Activated CD8-positive, alpha-beta T cell treated with anti-CD3 and anti-CD28 coated beads for 36 hours (primary cell): ENCODE results near the gene SLC16A7. TPM values are rescaled to one million over a fixed set of nuclear protein-coding genes. Genes with fewer than 3 reads are reported as not detected.

ENCODE experiments used
- ATAC-seq: fragments of 200-7000 bp; cut with Tn5 transposase; one replicate; pipeline ENCODE4 v1.10.0; 2021; ENCODE audit warnings: mild to moderate bottlenecking, moderate library complexity
- CTCF ChIA-PET: fragments of 350-600 bp; sonication (Branson Sonifier 250); formaldehyde crosslinking; loops from one replicate; lab custom pipeline; 2021; ENCODE audit warnings: antibody characterized with exemption; lab: Charles Lee
- POLR2A ChIA-PET: fragments of 350-600 bp; sonication (Branson Sonifier 250); formaldehyde crosslinking; loops from one replicate; lab custom pipeline; 2021; ENCODE audit warnings: antibody characterized with exemption; lab: Charles Lee
- DNase-seq: peaks from one replicate; pipeline ENCODE4 v3.0.0-alpha.2; 2020
- H3K27ac Mint-ChIP-seq: one replicate; pipeline ENCODE4 v1.8.0; 2021; ENCODE audit warnings: mild to moderate bottlenecking, mixed read lengths
- H3K27me3 Mint-ChIP-seq: one replicate; pipeline ENCODE4 v1.8.0; 2021; ENCODE audit warnings: mixed read lengths
- H3K36me3 Mint-ChIP-seq: one replicate; pipeline ENCODE4 v1.8.0; 2021; ENCODE audit warnings: low read depth, mixed read lengths
- H3K4me1 Mint-ChIP-seq: one replicate; pipeline ENCODE4 v1.8.0; 2021; ENCODE audit warnings: low read depth, mixed read lengths
- H3K4me3 Mint-ChIP-seq: one replicate; pipeline ENCODE4 v1.8.0; 2021; ENCODE audit warnings: mild to moderate bottlenecking, moderate library complexity, mixed read lengths
- H3K9me3 Mint-ChIP-seq: one replicate; pipeline ENCODE4 v1.8.0; 2021; ENCODE audit warnings: mixed read lengths
- CTCF ChIP-seq: fragments of 200-600 bp; IDR thresholded peaks from one replicate; pipeline ENCODE4 v1.8.0; 2022; ENCODE audit warnings: antibody characterized with exemption, mild to moderate bottlenecking
- intact Hi-C: fragments of 100-400 bp; cut with micrococcal nuclease; formaldehyde crosslinking; loops from one replicate; pipeline ENCODE4 v1.10.0; 2022
- total RNA-seq, 2 experiments: library from RNA; stranded (reverse); gene quantifications; one replicate each; pipeline ENCODE4 v1.2.3, GENCODE V29; 2021

SLC16A7 gene
- total RNA-seq, 2 experiments from 2014 or later = 21.0 to 21.4 TPM

GRCh38 chr12:59700153-59700450, 104.3 kb downstream of the SLC16A7 start:
- H3K27me3 Mint-ChIP-seq = no peaks in the 10 kb centered on the region
- H3K27ac Mint-ChIP-seq = no peak overlapping the region
- H3K36me3 Mint-ChIP-seq = peaks cover 8% of the 10 kb centered on the region
- intact Hi-C loops = no loop called here
- no peak overlapping the region for H3K4me3 Mint-ChIP-seq
- H3K4me1 Mint-ChIP-seq = peaks cover 16% of the 10 kb centered on the region
- no peak for ATAC-seq
- POLR2A ChIA-PET = no interaction called here
- TF ChIP-seq CTCF = no peak
- DNase-seq = no peak
- no peaks in the 10 kb centered on the region for H3K9me3 Mint-ChIP-seq
- CTCF ChIA-PET = no interaction called here

- CTCF ChIA-PET = no interaction called here
- H3K4me3 Mint-ChIP-seq = no peak overlapping the region
- no peak for ATAC-seq
These were observed 112.2 kb downstream of the SLC16A7 start for GRCh38 chr12:59708064-59708463.

GRCh38 chr12:59708484-59708883, 112.7 kb downstream of the SLC16A7 start:
- Mint-ChIP-seq H3K27ac (no peak overlapping the region), H3K4me1 (peaks cover 7% of the 10 kb centered on the region), H3K4me3 (no peak overlapping the region), H3K27me3 (no peaks in the 10 kb centered on the region), H3K9me3 (no peaks in the 10 kb centered on the region), H3K36me3 (peaks cover 28% of the 10 kb centered on the region)
- ATAC-seq = no peak
- intact Hi-C loops = no loop called here
- TF ChIP-seq CTCF = no peak
- ChIA-PET POLR2A (no interaction called here), CTCF (no interaction called here)
- DNase-seq = no peak

More at GRCh38 chr12:59708064-59708463, 112.2 kb downstream of the SLC16A7 start:
- Mint-ChIP-seq H3K9me3 (no peaks in the 10 kb centered on the region), H3K27me3 (no peaks in the 10 kb centered on the region), H3K4me1 (peaks cover 8% of the 10 kb centered on the region), H3K36me3 (peaks cover 27% of the 10 kb centered on the region), H3K27ac (no peak overlapping the region)
- POLR2A ChIA-PET = no interaction called here
- intact Hi-C loops = no loop called here
- DNase-seq = no peak
- TF ChIP-seq CTCF = no peak

- intact Hi-C loops = no loop called here
- Mint-ChIP-seq H3K36me3 (peaks cover 35% of the 10 kb centered on the region), H3K27ac (no peak overlapping the region), H3K4me1 (peaks cover 16% of the 10 kb centered on the region), H3K9me3 (no peaks in the 10 kb centered on the region), H3K4me3 (no peak overlapping the region), H3K27me3 (no peaks in the 10 kb centered on the region)
- POLR2A ChIA-PET = no interaction called here
- TF ChIP-seq CTCF = no peak
- ATAC-seq (no peak), DNase-seq (no peak)
- CTCF ChIA-PET = no interaction called here
These were observed 114.3 kb downstream of the SLC16A7 start for GRCh38 chr12:59710004-59710628.

GRCh38 chr12:59710964-59711363, 115.1 kb downstream of the SLC16A7 start:
- Mint-ChIP-seq H3K9me3 (no peaks in the 10 kb centered on the region), H3K27me3 (no peaks in the 10 kb centered on the region), H3K4me3 (no peak overlapping the region), H3K27ac (no peak overlapping the region), H3K4me1 (peaks cover 16% of the 10 kb centered on the region), H3K36me3 (peaks cover 34% of the 10 kb centered on the region)
- no peak for TF ChIP-seq CTCF
- CTCF ChIA-PET = no interaction called here
- intact Hi-C loops = no loop called here
- ATAC-seq (no peak), DNase-seq (no peak)
- POLR2A ChIA-PET = no interaction called here
